ENCODE data around the gene MAML2.
"Not testable (repeated sequence)": the region's sequence is repeated elsewhere in the genome, so short reads cannot be mapped to it uniquely, and the experiment has no call there.

The MAML2 gene

GRCh38 chr11:96293109-96293508, 49.9 kb downstream of the MAML2 start:
- DNase-seq (ENCODE audit: low read depth in 2 of 2): no peak

- DNase-seq (ENCODE audit: low read depth in 2 of 2): no peak
Observed at GRCh38 chr11:96292291-96293010, 50.5 kb downstream of the MAML2 start.

GRCh38 chr11:96290631-96291030, 52.4 kb downstream of the MAML2 start:
- no peak for DNase-seq (ENCODE audit: low read depth in 2 of 2)

DNA sequence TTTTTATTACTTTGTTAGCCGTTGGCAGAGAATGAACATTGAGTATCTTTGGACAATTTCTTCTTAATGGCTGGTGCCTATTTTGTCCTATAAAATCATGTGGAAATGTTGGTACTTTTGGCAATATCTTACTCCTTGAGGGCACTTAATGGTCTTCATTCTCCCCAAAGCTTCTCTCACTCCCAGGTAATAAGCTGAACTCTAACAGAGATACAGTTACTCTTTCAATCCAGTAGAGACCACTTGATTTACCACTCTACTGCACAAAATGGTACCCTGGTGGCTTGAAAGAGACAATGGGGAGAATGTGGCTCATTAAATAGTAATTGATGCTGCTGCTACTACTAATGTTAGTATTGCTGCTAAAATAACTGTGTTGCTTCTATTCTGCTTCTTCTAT, 53.0 kb downstream of the MAML2 start:
- no peak for DNase-seq (ENCODE audit: low read depth in 2 of 2)

DNA sequence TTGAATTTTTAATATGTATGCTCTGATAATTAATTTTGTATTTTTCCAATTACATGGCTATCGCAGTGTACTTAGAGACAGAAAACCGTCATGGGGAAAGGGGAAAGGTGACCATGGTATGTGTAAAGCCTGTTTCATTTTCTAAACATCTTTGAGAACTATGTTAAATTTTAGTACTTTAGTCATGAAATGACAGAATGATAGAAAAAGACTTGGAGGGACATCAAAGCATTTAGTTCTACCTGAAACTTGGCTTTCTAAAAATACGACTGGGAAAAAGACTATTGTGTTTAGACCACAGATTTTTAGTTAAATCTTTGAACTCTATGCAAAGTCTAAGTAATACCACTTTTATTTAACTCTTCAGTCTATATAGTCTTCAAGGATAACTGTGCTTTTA, 54.1 kb downstream of the MAML2 start:
- no peak for DNase-seq (ENCODE audit: low read depth in 2 of 2)

DNA sequence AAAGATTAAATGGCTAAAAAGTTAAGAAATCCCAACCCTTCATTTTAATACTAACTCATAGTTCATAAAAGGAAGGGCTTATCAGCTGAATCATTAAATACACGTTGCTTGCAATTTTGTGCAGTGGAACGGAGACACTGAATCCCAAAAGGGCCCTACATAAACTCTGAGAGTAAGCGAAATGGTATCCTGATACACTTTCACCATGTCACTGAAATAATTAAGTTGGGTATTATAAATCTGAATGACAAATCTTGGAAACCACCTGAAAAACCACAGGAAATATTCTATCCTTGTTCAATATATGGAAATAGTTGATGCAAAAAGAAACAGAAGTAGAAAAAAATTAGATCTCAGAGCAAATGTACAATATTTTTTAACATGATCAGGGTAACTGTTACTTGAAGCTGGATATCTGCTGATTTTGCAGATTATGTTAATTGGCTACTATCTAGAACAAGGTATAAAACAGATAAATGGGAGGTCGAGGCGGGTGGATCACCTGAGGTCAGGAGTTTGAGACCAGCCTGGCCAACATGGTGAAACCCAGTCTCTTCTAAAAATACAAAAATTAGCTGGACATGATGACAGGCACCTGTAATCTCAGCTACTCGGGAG, 55.1 kb downstream of the MAML2 start:
- no peak for DNase-seq (ENCODE audit: low read depth in 2 of 2)

GRCh38 chr11:96285985-96286384, 57.0 kb downstream of the MAML2 start:
- not testable (repeated sequence) for DNase-seq (ENCODE audit: low read depth in 2 of 2)

DNA sequence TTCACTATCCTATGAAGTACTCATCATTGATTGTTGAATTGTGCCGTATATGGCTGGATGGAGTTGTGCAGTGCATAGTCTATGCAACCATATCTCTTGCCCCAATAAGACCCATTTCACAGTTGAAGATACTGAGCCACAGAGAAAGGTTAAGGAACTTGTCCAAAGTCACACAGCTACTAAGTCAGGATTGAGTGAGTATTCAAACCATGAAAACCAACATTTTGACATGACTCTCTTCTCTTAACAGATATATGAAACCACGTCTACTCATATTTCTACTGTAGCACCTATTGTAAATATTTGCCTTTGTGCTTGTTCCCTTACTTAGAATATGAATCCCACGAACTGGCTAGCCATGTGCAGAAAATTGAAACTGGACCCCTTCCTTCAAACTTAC, 58.1 kb downstream of the MAML2 start:
- no peak for DNase-seq (ENCODE audit: low read depth in 2 of 2)

GRCh38 chr11:96284401-96284800, 58.6 kb downstream of the MAML2 start:
- no peak for DNase-seq (ENCODE audit: low read depth in 2 of 2)

- DNase-seq (ENCODE audit: low read depth in 2 of 2): no peak
Observed at GRCh38 chr11:96282625-96283220, 60.3 kb downstream of the MAML2 start.

- DNase-seq (ENCODE audit: low read depth in 2 of 2): no peak
Observed at GRCh38 chr11:96280444-96280843, 62.6 kb downstream of the MAML2 start.

DNA sequence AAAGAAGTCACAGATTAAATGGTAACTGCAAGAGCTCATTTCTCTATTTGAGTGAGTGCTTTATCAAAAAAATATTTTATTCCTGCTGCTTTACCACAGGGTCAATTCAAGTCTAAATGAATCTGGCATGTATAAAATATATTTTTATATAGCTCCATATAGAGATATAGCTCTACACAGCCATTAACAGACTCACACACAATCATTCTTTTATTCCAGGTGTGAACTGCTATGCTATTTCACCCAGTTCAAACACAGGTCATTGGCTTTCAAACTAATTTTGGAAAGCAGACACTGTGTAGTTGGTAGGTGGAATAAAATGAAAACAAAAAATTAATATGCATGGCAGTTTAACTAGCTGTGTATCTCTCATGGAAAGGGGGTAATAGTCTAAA, 63.1 kb downstream of the MAML2 start:
- DNase-seq (ENCODE audit: low read depth in 2 of 2): no peak

DNA sequence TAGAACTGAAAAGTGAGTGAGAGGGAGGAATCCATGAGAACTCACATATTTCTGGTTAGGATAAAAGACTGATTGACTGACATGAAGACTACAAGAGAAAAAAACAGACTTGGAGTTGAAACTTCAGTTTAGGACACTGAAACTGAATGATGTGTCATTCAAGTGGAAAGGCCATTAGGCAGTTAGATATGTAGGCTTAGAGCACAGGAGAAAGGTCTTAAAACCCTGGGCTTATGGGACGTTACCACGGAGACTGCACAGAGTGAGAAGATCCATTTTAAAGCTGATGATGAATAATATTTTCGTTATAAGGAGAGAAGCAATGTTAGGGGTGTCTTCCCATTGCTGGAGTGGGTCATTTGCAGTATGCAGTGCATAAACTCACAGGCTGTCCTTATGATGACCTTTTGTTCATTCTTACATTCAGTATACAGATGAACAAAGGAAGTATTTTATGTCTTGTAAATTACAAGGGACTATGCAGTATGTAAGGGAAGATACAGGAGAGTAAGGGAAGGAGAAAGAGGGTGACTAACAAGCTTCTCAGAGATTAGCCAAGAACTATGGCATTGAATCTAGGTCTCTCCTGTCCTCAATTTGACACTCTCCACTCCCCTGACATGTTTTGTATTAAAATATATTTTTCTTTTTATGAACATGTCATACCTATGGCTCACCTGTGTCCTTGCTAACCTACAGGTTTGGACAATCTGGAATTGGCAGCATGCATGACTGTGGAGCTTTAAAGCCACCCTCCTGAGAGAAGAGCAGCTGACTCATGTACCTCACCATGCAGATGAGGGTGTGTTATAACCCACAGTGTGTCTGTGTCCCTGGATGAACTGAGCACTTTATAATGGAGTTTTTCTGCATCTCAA, 63.7 kb downstream of the MAML2 start:
- no peak for DNase-seq (ENCODE audit: low read depth in 2 of 2)

GRCh38 chr11:96278039-96278897, 64.7 kb downstream of the MAML2 start:
- no peak for DNase-seq (ENCODE audit: low read depth in 2 of 2)

DNA sequence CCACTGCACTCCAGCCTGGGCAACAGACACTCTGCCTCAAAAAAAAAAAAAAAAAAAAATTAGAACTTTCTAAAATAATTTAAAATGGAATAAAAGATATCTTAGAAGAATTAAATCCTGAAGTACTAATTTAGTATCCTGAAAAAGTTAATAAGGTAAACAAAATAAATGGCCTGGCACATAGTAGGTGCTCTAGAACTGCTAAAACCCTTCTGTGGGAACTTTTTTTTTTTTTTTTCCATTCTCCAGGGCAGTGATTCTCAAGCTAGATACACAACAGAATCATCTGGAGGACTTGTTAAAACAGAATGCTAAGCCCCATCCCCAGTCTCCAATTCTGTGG, 65.3 kb downstream of the MAML2 start:
- no peak for DNase-seq (ENCODE audit: low read depth in 2 of 2)

DNA sequence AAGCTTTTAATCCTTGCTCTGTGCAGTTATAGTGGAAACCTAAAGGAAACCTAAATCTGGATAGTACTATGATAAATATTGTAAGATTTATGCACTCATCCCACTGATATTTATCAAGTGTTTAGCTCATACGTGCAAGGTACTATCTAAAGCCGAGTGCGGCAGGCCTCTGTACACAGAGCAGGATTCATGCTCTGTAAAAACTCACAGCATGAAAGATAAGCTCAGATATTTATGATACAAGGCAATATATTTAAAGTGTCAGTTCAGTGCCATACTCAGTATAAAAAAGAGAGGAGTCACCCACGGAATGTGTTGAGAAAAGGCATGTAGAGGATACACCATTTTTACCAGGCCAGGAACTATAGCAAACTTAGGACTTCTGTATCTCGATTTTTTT, 66.2 kb downstream of the MAML2 start:
- DNase-seq (ENCODE audit: low read depth in 2 of 2): no peak

- DNase-seq (ENCODE audit: low read depth in 2 of 2): no peak
Observed at GRCh38 chr11:96275801-96276594, 67.0 kb downstream of the MAML2 start.

GRCh38 chr11:96273507-96273906, 69.5 kb downstream of the MAML2 start:
- no peak for DNase-seq (ENCODE audit: low read depth in 2 of 2)

GRCh38 chr11:96272529-96273222, 70.3 kb downstream of the MAML2 start:
- no peak for DNase-seq (ENCODE audit: low read depth in 2 of 2)

DNA sequence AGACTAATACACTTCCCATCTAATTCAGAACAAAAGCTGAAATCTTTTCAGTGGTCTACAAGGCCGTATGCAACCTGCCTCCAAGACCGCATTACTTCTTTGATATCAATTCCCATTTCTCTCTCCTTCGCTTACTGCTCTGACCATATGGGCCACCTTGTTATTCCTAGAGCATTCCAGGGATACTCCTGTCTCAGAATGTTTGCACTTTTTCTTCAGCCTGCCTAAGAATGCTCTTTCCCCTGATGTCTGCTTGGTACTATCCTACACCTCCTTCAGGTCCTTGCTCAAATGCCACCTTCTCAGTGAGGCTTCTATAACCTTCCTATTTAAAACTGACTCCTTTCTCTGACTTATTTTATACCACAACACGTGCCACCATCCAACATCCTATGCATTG, 71.2 kb downstream of the MAML2 start:
- DNase-seq (ENCODE audit: low read depth in 2 of 2): no peak

All from stimulated activated CD4-positive, alpha-beta T cell treated with anti-CD3 and anti-CD28 coated beads, Interleukin-1b, Interleukin-23, amount 100 ng/mL, for 1 hour (primary cell).